ENCODE data around the gene MAFF.
"Not testable (repeated sequence)": the region's sequence is repeated elsewhere in the genome, so short reads cannot be mapped to it uniquely, and the experiment has no call there.

Gene MAFF

GRCh38 chr22:38177571-38177925, 24.2 kb upstream of the MAFF start:
- DNase-seq (ENCODE audit: low spot score) = not testable (repeated sequence)

- no peak for DNase-seq (ENCODE audit: low spot score)
These were observed 23.7 kb upstream of the MAFF start for GRCh38 chr22:38177926-38178604.

DNA sequence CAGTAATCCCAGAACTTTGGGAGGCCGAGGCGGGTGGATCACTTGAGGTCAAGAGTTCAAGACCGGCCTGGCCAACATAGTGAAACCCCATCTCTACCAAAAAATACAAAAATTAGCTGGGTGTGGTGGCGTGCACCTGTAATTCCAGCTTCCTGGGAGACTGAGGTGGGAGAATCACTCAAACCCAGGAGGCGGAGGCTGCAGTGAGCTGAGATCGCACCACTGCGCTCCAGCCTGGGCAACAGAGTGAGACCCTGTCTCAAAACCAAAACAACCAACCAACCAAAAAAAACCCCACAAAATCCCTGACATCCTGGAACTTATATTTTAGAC, 23.2 kb upstream of the MAFF start:
- DNase-seq (ENCODE audit: low spot score) = not testable (repeated sequence)

DNA sequence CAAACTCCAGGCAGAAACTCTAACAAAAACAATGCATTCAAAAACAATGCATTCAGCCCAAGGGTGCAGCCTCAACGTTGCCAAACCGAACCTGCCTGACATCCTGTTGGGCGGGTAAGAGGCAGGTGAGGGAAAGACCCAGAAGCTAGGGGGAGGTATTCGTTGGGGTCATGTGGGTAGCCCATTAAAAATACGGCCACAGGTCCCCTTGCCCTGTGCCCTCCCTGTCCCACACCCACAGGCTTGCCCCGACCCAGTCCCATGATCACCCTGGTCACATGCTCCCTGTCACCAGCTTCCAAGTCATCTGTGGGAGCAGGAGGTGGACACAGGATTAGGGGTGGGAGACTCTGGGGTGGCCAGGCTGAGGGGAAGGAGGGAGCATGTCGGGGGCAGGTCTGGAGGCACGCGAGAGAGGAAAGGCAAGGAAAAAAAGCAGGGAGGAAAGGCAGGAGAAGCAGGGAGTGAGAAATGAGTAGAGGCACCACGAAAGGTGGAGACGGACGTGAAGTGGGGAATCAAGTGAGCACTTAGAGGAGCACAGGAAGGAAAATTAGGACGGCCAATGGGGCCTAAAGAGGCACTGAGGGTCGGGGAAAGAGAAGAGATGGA, 20.8 kb upstream of the MAFF start:
- DNase-seq (ENCODE audit: low spot score) = peak; percentile 41

DNA sequence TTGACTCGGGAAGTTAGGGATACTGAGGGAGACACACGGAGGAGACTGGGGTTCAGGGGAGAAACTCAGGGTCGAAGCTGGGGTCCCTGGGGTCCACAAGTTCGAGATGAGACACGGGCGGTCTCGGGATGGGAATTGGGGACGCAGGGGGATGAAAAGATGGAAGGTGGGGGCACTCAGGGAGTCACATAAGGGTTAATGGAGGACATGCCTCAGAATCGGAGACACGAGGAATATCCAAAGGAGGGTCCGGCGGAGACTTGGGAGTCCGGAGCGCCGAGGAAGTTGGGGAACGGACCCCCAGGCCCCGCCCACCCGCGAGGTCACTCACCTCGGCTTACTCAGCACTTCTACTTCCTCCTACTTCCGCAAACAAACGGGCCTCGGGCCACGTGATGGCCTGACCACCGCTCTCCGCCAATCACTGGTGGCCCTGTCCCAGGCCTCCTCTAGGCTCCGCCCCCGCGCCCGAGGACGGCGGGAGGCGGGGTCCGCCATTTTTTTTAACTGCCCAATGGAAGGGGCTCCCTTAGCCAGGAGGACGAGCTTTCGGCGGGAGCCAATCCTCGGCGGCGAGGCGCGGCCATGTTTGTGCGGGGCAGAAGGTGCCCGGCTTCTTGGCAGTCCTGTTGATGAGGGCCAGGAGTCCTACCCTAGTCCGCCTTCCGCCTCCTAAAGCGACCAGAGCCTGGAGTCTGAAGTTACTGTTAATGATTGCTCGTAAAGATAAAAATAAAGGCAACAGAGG, 20.2 kb upstream of the MAFF start, which contains the start of gene PLA2G6:
PLA2G6 (minus strand) TSS at position 378 of the 748 bp plus-strand sequence. CDS start 12,404 bp downstream, outside the sequence.
- peak; percentile 98 for DNase-seq (ENCODE audit: low spot score)

DNA sequence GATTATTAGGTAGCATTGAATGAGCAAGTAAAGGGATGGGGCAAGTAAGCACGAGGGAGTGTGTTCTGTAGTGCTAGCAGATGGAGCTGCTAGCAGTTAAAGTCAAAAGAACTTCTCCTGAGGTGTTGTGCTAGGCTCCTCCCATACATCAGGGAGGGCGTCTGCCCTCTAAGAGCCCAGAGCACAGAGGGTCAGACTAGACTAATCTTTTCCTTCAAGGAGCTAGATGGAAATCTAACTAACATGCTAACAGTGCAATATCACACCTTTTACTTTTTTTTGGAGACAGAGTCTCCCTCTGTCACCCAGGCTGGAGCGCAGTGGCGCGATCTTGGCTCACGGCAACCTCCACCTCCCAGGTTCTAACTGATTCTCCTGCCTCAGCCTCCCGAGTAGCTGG, 17.0 kb upstream of the MAFF start:
- DNase-seq (ENCODE audit: low spot score) = no peak

DNA sequence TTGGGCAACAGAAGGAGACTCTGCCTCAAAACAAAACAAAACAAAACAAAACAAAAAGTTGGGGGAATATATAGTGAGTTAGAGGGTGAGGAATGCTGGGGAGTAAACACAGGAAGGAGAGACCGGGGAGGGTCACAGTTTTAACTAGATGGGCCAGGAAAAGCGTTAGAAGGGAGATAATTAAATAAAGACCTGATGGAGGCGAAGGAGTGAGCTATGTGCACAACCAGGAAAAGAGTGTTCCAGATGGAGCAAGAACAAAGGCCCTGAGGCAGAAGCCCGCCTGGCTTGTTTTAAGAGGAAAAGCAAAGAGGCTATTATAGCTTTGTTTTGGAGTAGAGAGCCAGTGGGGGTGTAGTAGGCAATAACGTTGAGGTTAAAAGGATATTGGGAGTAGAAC, 15.4 kb upstream of the MAFF start:
- DNase-seq (ENCODE audit: low spot score) = no peak

GRCh38 chr22:38187413-38188212, 14.2 kb upstream of the MAFF start:
- no peak for DNase-seq (ENCODE audit: low spot score)

GRCh38 chr22:38189104-38189503, 12.7 kb upstream of the MAFF start:
- no peak for DNase-seq (ENCODE audit: low spot score)

GRCh38 chr22:38190581-38190980, 11.2 kb upstream of the MAFF start:
- no peak for DNase-seq (ENCODE audit: low spot score)

DNA sequence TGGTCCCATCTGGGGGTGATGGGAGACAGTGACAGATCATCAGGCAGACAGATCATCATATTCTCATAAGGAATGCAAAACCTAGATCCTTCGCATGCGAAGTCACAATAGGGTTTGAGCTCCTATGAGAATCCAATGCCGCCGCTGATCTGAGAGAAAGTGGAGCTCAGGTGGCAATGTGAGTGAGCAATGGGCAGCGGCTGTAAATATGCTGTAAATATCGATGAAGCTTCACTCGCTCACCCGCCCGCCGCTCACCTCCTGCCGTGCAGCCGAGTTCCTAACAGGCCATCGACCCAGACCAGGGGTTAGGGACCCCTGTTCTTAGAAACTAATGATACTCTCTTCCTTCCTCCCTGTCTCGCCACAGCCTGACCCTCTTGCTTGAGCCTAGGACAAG, 10.7 kb upstream of the MAFF start:
- no peak for DNase-seq (ENCODE audit: low spot score)

DNA sequence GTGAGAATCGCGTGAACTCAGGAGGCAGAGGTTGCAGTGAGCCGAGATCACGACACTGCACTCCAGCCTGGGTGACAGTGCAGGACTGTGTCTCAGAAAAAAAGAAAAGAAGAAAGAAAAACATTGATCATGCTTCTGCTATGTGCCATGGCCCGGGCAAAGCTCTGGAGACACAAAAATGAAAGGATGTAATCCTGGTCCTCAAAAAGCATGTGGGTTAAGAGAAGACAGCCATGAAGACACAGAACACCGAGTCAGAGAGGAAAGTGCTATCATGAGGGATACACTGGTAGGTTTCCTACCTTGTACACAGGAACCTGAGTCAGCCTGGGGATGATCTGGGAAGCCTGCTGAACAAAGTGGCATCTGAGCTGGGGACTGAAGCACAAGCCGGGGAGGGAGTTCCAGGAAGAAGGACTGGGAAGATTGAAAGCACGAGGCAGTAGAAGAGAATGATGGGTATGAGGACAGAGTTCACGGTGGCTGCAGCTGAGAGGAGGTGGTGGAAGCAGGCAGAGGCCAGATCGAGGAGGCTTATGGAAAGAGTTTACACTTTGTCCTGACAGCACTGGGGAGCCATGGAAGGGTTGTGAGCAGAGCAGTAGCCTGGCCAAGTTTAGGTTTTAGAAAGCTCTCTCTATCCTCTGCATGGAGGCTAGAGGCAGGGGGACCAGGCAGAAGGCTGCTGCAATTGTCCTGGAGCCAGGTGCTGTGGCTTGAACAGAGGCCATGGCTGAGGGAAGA, 9.9 kb upstream of the MAFF start:
- DNase-seq (ENCODE audit: low spot score) = no peak

GRCh38 chr22:38192475-38192863, 9.3 kb upstream of the MAFF start:
- no peak for DNase-seq (ENCODE audit: low spot score)

DNA sequence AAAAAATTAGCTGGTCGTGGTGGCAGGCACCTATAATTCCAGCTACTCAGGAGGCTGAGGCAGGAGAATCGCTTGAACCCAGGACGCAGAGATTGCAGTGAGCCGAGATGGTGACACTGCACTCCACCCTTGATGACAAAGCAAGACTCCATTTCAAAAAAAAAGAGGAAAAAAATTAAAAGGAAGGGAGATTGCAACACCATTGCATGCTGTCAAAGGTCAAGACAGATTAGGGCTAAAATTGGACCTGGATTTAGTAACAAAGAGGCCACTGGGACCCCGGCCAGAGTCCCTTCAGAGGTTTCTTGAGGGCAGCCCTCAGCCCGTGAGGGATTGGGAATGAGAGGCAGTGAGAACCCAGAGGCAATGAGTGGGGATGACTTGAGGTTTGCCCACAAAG, 8.2 kb upstream of the MAFF start:
- no peak for DNase-seq (ENCODE audit: low spot score)

GRCh38 chr22:38196791-38197419, 4.9 kb upstream of the MAFF start:
- DNase-seq (ENCODE audit: low spot score) = no peak

DNA sequence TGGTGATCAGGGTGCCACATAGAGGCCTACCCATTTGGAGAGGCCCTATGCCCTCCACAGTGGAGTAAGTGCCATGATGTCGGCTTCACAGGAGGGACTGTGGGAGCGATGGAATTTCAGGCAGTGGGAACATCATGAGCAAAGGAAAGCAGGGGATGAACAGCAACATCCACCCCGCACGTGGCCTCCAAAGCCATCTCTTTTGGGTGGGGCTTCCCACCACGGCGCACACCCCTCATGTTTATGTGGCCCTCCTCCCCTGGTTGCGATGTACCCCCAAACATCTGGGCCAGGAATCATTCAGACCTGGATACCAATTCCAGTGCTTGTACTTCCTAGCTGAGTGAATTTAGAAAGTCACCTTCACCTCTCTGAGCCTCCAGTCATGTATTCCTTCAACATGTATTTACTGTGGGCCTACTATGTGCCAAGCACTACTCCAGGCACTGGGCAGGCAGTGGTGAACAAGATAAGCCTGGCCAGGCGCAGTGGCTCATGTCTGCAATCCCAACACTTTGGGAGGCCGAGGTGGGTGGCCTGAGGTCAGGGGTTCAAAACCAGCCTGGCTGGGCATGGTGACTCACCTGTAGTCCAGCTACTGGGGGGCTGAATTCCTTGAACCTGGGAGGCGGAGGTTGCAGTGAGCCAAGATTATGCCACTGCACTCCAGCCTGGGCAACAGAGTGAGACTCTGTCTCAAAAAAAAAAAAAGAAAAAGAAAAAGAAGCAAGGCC, 1.8 kb upstream of the MAFF start:
- no peak for DNase-seq (ENCODE audit: low spot score)

DNA sequence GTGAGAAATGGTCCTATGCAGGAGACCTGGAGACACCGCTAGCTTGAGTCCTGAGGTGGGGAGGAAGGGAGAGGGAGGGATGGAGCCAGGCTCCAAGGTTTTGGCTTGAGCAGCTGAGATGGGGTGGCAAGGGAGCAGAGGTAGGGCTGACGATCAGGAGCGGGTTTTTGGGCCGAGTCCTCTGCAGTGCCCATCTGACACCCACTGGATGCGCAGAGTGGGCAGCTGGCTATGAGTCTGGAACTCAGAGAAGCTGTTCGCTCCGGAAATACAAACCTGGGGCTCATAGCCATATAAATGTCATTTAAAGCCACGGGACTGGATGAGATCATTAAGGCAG, 453 bp upstream of the MAFF start:
- no peak for DNase-seq (ENCODE audit: low spot score)

DNA sequence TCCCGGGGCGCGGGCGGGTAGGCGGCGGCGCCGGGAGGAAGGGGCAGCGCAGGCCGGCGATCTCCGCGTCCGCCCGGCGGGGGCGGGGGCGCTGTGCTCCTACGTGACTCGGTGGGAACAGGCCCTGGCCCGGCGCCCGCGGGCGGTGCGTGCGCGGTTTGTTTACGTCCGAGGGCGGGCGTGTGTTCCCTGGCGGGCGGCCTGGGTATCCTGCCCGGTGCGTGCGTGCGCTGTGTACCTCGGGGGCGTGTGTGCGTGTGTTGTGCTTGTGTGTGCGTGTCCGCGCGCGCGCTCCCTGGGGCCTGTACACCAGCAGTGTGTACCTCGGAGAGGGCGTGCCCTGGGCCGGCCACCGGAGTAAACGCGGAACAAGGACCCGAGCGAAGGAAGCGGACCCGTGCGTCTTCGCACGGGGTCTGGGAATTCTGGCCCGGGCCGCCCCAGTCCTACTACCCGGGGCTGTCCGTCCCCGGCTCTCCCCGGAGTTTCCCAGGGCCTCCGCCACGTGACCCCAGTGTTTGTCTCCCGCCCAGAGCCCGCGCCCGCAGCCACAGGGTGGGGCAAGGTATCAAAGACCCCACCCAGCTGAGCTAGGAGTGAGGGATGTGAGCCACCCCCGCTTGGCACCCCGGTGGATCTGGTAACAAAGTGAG, 769 bp downstream of the MAFF start:
- peak; percentile 39 for DNase-seq (ENCODE audit: low spot score)

DNA sequence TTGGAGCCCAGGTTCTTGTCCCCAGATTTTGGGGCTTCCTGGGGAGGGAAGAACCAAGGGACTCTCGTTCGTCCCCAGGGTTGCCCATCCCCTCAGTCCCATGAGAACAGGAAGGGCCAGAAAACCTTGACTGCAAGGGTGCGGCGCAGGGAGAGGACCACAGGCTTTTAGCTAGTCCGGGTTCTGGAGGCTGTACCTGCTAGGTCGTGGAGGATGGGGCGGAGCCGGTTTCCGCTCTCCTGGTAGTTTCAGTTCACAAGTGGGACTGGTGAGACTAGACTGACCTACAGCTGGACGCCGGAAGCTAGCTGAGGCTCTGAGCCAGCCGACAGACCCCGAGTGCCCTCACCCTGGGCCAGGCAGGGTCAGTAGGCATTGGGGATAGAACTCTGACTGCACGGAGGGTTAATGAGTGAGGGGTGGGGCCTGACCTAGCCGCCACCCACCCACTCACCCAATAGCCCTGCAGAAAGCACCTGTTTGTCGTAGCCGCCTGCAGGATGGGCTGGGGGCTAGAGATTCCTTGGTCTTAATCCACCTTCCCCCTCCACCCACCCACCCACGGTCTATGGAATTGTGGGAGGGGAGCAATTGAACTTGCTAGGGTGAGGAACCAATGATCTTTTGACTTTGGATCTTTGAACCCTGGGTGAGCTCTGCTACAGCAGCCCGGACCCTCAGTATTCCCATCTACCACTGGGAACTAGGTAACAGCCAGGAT, 1.5 kb downstream of the MAFF start:
- DNase-seq (ENCODE audit: low spot score) = peak; percentile 28
